HG02884 (cell line): ENCODE measurements around the gene IGFBP4.
A peak's percentile ranks its signal among the peaks of the same experiment; 100 is the strongest.
"Not testable (repeated sequence)": the region's sequence is repeated elsewhere in the genome, so short reads cannot be mapped to it uniquely, and the experiment has no call there.

ENCODE experiments used
- ATAC-seq: cut with Tn5 transposase; IDR thresholded peaks from one replicate; pipeline ENCODE4 v1.9.1; 2021; ENCODE audit warnings: mild to moderate bottlenecking, moderate library complexity; ENCODE audit not compliant: unreplicated experiment

Gene IGFBP4

GRCh38 chr17:40443196-40443987 lies at the start of gene IGFBP4:
TSS of gene IGFBP4 (plus strand) at chr17:40443450. CDS start at chr17:40443736, 286 bp downstream.
- no peak for ATAC-seq

- ATAC-seq, result no peak
These were observed 44.1 kb upstream of the IGFBP4 start for GRCh38 chr17:40399185-40399584.

GRCh38 chr17:40402668-40403067 lies 40.6 kb upstream of the IGFBP4 start:
- ATAC-seq, result no peak

GRCh38 chr17:40404003-40404402 lies 39.2 kb upstream of the IGFBP4 start:
- ATAC-seq, result no peak

GRCh38 chr17:40407460-40407859 lies 35.8 kb upstream of the IGFBP4 start:
- no peak for ATAC-seq

- not testable (repeated sequence) for ATAC-seq
These were observed 33.7 kb upstream of the IGFBP4 start for GRCh38 chr17:40409540-40409939.

- ATAC-seq, result no peak
These were observed 33.2 kb upstream of the IGFBP4 start for GRCh38 chr17:40410082-40410481.

GRCh38 chr17:40411821-40412220 lies 31.4 kb upstream of the IGFBP4 start:
- ATAC-seq, result no peak

GRCh38 chr17:40412880-40413279 lies 30.4 kb upstream of the IGFBP4 start:
- no peak for ATAC-seq

- ATAC-seq, result not testable (repeated sequence)
These were observed 28.9 kb upstream of the IGFBP4 start for GRCh38 chr17:40414312-40414711.

GRCh38 chr17:40415390-40415789 lies 27.9 kb upstream of the IGFBP4 start:
- no peak for ATAC-seq

GRCh38 chr17:40416671-40417070 lies 26.6 kb upstream of the IGFBP4 start:
- ATAC-seq, result no peak

GRCh38 chr17:40417258-40417608 lies 26.0 kb upstream of the IGFBP4 start:
- ATAC-seq, result peak; percentile 6

- ATAC-seq, result peak; percentile 92
These were observed 25.4 kb upstream of the IGFBP4 start, which contains the start of gene TOP2A for GRCh38 chr17:40417609-40418427. TSS of gene TOP2A (minus strand) at chr17:40417896. CDS start at chr17:40417791, 105 bp downstream.

GRCh38 chr17:40418428-40418706 lies 24.9 kb upstream of the IGFBP4 start:
- ATAC-seq, result no peak

- no peak for ATAC-seq
These were observed 23.5 kb upstream of the IGFBP4 start for GRCh38 chr17:40419559-40420331.

GRCh38 chr17:40422990-40423633 lies 20.1 kb upstream of the IGFBP4 start:
- ATAC-seq, result no peak

GRCh38 chr17:40425741-40426140 lies 17.5 kb upstream of the IGFBP4 start:
- no peak for ATAC-seq

- ATAC-seq, result no peak
These were observed 16.2 kb upstream of the IGFBP4 start for GRCh38 chr17:40427002-40427491.

- ATAC-seq, result no peak
These were observed 12.7 kb upstream of the IGFBP4 start for GRCh38 chr17:40430272-40431230.
